ENCODE data around the gene TPCN2. TPM values are rescaled to one million over a fixed set of nuclear protein-coding genes. Genes with fewer than 3 reads are reported as not detected.

Gene TPCN2
- total and polyA plus RNA-seq, 9 of the 15 experiments (the other 6 are each of a cell fraction or from before 2014, with no cell fraction given), result 0.66 to 10.2 (median 4.6) TPM

DNA sequence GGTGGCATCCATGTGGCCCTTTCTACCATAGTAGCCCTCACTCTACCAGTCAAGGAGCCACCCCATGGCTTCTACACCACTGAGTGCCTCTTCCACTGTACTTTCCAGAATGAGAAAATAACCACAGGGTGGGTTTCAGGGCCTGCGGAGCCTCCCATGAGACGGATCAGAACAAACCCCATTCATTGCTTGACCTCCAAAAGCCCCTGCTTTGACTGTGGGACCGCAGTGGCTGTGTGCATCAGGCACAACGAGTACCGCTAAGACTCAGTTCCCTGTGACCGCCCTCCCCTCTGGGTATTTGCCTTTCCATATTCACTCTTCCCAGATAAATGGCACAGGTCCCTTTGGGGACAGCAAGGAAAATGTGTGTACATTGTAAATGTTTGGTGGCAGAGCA is 24.2 kb upstream of the TPCN2 start:
- POLR2A ChIA-PET, result interaction anchor here (0.7 kb wide), 1 partner anchor 218 kb away, joined by 3 read pairs; no protein-coding TSS in a partner anchor
- H3K9ac ChIP-seq (ENCODE audit: insufficient read depth in 1 of 2, low read depth in 2 of 2, low read length in 2 of 2), result no peak overlapping the region
- H4K20me1 ChIP-seq (replicated peaks; ENCODE audit: control insufficient read depth, insufficient read depth, low read length), result peaks cover 3% of the 10 kb centered on the region; the same call in 1 of the 2 replicates
- H3K4me2 ChIP-seq (ENCODE audit: insufficient read depth, low read length), result no peak overlapping the region
- 5% methylated on average over 6 of the region's 6 CpGs for WGBS (ENCODE audit: insufficient coverage, low coverage, missing lambda C conversion rate)
- intact Hi-C loops (cut with micrococcal nuclease), result no loop called here
- in situ Hi-C loops (cut with MboI), result no loop called here
- H3K4me3 ChIP-seq, result no peak overlapping the region
- no TSS peak for BruUV-seq (replicated peaks)
- peaks cover 20 to 59% of the 10 kb centered on the region in 2 experiments for H3K27me3 ChIP-seq (ENCODE audit: control insufficient read depth in 2 of 2, insufficient read depth in 2 of 2, low read length in 2 of 2)
- CTCF ChIA-PET (ENCODE audit: low intra/inter-chr PET ratio), result no interaction called here
- H3K36me3 ChIP-seq (ENCODE audit: control insufficient read depth, insufficient read depth, low read length), result no peaks in the 10 kb centered on the region
- H3K9me3 ChIP-seq (replicated peaks; ENCODE audit: control insufficient read depth, insufficient read depth, low read depth, low read length), result no peaks in the 10 kb centered on the region
- no peaks in the 10 kb centered on the region for H3K79me2 ChIP-seq (ENCODE audit: control insufficient read depth, insufficient read depth, low read length)
- H3K4me1 ChIP-seq (replicated peaks in 1 of 2; ENCODE audit: control insufficient read depth in 2 of 2, insufficient read depth in 2 of 2, low read length in 2 of 2), result peaks cover 0 to 4% of the 10 kb centered on the region in 2 experiments; a peak in 2 of 5 replicates
- H3K9me1 ChIP-seq (ENCODE audit: control insufficient read depth, insufficient read depth, low read length), result no peaks in the 10 kb centered on the region
- TF ChIP-seq, protein P1, sequence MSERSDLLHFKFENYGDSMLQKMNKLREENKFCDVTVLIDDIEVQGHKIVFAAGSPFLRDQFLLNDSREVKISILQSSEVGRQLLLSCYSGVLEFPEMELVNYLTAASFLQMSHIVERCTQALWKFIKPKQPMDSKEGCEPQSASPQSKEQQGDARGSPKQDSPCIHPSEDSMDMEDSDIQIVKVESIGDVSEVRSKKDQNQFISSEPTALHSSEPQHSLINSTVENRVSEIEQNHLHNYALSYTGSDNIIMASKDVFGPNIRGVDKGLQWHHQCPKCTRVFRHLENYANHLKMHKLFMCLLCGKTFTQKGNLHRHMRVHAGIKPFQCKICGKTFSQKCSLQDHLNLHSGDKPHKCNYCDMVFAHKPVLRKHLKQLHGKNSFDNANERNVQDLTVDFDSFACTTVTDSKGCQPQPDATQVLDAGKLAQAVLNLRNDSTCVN (CRISPR knock-in tag; IDR thresholded peaks at IDR 0.05), result no peak
- TF ChIP-seq NR4A1 (CRISPR knock-in tag; IDR thresholded peaks at IDR 0.05) (no peak), NR4A1 (tag; IDR thresholded peaks at IDR 0.05) (no peak), EGR1 (conservative IDR thresholded peaks at IDR 0.05) (no peak), ZNF143 (CRISPR knock-in tag; IDR thresholded peaks at IDR 0.05) (no peak)
- TF ChIP-seq, protein P2, sequence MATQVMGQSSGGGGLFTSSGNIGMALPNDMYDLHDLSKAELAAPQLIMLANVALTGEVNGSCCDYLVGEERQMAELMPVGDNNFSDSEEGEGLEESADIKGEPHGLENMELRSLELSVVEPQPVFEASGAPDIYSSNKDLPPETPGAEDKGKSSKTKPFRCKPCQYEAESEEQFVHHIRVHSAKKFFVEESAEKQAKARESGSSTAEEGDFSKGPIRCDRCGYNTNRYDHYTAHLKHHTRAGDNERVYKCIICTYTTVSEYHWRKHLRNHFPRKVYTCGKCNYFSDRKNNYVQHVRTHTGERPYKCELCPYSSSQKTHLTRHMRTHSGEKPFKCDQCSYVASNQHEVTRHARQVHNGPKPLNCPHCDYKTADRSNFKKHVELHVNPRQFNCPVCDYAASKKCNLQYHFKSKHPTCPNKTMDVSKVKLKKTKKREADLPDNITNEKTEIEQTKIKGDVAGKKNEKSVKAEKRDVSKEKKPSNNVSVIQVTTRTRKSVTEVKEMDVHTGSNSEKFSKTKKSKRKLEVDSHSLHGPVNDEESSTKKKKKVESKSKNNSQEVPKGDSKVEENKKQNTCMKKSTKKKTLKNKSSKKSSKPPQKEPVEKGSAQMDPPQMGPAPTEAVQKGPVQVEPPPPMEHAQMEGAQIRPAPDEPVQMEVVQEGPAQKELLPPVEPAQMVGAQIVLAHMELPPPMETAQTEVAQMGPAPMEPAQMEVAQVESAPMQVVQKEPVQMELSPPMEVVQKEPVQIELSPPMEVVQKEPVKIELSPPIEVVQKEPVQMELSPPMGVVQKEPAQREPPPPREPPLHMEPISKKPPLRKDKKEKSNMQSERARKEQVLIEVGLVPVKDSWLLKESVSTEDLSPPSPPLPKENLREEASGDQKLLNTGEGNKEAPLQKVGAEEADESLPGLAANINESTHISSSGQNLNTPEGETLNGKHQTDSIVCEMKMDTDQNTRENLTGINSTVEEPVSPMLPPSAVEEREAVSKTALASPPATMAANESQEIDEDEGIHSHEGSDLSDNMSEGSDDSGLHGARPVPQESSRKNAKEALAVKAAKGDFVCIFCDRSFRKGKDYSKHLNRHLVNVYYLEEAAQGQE (IDR thresholded peaks at IDR 0.05; ENCODE audit: borderline replicate concordance), result no peak
- TF ChIP-seq, protein P2 (CRISPR knock-in tag; IDR thresholded peaks at IDR 0.05; ENCODE audit: low read depth), result no peak
- TF ChIP-seq, protein P3, sequence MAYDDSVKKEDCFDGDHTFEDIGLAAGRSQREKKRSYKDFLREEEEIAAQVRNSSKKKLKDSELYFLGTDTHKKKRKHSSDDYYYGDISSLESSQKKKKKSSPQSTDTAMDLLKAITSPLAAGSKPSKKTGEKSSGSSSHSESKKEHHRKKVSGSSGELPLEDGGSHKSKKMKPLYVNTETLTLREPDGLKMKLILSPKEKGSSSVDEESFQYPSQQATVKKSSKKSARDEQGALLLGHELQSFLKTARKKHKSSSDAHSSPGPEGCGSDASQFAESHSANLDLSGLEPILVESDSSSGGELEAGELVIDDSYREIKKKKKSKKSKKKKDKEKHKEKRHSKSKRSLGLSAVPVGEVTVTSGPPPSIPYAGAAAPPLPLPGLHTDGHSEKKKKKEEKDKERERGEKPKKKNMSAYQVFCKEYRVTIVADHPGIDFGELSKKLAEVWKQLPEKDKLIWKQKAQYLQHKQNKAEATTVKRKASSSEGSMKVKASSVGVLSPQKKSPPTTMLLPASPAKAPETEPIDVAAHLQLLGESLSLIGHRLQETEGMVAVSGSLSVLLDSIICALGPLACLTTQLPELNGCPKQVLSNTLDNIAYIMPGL (CRISPR knock-in tag; IDR thresholded peaks at IDR 0.05), result no peak
- no peak overlapping the region for H2AFZ ChIP-seq (ENCODE audit: low read depth, low read length)
- no peak for DNase-seq (ENCODE audit: extremely low read depth in 1 of 4, low spot score in 3 of 4)
- H3K27ac ChIP-seq (ENCODE audit: extremely low read depth, low read depth, low read length), result no peak overlapping the region
- no peak for FAIRE-seq
- ATAC-seq, result no peak

All from K562 (cell line).